ENCODE measurements around the gene MN1.

Gene MN1

DNA sequence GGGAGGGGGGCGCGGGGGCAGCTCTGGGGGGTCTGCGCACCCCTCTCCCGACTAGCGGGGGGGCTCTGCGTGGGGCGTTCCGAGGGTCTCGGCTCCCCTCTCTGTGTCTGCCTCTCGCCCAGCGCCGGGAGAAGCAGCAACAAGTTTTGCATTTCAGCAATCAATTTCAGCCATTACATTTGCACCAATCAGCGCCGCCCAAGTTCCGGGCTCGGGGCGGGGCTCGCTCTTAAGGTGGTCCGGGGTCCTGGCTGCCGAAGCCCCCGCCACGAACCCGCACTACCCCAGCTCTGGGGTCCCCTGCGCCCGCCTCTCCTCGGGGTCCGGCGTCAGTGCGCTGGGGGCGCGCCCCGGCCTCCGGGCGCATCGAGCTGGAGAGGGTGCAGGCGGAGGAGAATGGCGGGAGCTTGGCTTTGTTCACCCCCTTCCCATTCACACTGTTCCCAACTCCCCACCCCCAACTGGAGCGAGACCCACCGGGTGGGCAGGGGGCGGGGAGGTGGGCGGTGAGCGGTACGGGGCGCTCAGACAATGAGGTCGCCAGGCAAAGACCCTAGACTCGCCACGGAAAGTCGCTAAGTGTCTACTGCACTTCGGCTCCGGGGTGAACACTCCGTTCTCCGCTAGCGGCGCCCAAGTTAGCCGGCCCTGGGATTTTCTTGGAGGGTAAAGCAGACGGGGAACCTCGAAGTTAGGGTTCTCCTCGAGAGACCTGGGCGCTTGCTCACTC lies at the start of gene MN1:
Gene MN1, minus strand, starts transcription at position 141 of the 730 bp plus-strand sequence. CDS start 1,213 bp downstream, outside the sequence.
- DNase-seq (ENCODE audit: low spot score) = peak; percentile 74

DNA sequence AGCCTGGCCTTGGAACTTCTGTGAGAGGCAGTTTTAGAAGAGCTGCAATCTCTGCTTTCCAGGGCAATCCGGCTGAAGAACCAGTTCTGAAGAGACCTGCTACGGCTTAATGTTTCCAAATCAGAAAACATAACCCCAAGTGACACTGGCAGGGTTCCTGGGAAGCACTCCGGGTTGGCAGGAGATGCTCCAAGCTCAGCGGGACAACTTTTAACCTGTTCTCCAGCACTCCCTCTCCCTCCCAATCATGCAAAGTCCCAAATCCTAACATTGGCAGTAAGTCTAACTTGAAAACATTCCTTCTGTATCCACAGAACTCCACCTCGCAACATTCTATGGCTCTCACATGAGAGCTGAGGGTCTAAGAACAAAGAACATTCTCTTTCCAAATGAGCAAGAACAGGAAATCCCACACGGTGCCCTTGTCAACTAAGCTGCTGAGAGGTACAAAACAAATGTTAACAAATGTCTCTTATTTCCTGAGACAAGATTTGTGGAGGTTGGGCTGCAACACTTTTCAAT lies 48.5 kb upstream of the MN1 start:
- DNase-seq (ENCODE audit: low spot score) = no peak

DNA sequence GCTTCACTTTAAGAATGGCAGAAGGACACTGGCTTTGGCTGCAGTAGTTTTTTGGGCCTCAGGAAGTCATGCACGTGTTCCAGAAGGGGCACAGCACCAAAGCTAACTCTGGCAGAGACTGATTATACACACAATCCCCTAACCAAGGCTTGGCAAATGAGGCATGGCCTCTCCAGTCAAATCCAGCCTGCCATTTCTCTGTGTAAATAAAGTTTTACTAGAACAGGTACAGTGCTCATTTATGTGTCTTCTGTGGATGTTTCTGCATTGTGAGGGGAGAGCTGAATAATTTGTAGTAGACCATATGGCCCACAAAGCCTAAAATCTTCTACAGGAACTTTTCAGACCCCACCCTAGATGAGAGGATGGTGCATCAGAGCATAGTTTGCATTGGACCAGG lies 46.4 kb upstream of the MN1 start:
- DNase-seq (ENCODE audit: low spot score) = no peak

DNA sequence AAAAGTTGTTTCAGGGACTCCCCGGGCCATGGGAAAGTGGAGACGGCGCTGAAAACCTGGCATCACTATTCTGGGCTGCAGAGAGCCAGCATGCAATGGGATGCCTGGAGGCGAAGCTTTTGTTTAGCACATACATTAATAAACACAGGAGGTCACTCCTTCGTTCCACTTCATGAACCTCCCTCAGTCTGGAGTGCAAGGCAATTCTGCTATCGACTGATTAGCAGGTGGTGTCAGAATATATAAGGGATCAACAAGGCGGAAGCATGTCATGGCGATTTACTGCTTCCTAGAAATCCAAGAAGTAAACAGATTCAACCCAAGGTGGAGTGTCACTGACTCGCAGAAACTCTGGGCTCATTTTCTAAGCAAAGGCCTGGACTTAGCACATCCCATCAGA lies 45.4 kb upstream of the MN1 start:
- no peak for DNase-seq (ENCODE audit: low spot score)

DNA sequence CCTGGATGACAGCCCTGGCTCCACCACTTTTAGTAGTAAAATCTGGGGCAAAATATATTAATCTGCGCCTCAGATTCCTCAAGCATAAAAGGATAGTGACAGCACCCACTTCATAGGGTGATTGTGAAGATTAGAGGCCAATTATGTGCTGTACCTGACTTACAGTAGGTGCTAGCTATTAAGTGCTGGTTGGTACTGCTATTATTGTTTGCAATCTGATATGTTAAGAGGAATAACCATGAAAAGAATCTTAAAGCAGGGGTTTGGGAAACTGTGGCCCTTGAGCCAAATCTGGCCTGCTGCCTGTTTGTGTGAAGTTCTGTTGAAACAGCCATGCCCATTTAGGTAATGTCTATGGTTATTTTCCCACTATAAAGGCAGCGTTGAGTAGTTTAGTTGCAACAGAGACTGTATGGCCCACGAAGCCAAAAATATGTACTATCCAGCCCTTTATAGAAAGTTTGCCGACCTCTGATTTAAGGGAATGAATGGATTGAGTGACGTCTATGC lies 44.7 kb upstream of the MN1 start:
- no peak for DNase-seq (ENCODE audit: low spot score)

DNA sequence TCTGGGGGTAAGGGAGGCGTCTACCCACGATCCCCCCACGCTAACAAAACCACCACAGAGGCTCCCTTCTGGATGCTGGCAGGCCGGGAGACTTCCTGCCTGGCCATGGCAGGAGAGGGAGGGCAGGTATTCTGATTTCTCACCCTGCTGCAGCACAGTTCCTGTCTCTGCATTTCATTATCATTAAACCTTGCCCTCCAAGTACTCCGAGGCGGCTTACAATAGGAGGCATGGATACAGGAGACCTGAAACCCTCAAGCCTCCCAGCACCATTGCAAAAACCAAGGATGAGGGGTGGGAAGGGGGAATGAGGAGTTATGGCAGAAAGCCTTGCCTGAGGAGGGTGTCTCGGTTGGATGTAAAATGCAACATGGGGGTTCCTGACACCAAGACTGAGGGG lies 44.1 kb upstream of the MN1 start:
- DNase-seq (ENCODE audit: low spot score) = no peak

DNA sequence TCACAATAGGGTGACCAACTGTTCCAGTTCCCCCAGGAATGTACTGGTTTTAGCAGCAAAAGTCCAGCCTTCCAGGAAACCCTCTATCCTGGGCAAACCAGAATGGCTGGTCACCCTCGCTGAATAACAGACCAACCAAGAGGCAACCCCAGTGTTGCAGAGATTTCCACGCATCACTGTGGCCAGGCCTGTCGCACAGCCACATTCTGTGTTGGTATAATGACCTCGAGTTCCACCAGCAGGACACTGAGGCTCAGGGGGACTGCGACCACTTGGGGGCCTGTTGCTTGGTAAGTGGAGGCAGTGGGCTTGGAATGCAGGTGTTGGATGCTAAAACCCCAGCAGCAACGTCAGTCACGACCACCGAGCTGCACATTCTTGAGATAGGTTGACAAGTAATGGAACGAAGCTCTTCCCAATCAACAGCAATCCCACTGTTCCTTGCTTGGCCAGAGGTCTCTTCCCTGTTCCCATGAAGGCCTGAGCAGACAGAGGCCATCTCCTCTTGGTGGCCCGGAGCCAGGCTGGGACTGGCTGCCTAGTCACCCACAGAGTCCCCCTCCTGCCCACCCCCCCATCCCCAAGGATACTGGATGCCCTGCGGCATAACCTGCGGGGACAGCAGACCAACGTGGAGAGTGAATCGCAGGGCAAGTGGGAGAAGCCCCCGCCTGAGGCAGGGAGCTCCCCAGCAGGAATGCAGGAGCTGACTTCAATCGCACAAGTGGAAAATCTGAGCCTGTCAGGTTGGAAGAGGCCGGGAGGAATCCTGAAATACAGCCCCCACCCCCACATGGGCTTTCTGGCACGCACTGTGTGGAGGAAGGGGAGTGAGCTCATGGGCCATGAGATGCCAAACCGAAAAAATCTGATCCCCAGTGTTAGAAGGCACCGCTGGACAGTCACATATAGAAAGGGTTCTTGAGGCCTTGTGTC lies 43.4 kb upstream of the MN1 start:
- DNase-seq (ENCODE audit: low spot score) = no peak

DNA sequence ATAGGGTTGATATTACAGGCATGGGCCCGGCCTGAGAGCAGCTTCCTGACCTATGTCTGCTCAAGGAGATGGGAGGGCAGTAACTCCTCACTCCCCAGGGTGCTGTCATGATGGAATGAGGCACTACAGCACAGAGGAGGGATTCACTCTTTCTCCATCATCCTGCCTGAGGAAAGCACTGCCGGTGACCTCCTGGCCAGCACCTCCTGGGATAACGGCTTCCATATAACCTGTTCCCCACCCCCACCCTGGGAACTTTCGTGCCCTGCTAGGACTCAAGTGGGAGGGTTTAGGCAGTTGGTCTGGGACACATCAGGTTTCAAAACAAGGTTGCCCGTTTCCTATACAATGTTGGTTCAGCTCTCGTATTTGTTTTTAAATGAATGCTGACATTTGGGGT lies 42.7 kb upstream of the MN1 start:
- DNase-seq (ENCODE audit: low spot score) = no peak

DNA sequence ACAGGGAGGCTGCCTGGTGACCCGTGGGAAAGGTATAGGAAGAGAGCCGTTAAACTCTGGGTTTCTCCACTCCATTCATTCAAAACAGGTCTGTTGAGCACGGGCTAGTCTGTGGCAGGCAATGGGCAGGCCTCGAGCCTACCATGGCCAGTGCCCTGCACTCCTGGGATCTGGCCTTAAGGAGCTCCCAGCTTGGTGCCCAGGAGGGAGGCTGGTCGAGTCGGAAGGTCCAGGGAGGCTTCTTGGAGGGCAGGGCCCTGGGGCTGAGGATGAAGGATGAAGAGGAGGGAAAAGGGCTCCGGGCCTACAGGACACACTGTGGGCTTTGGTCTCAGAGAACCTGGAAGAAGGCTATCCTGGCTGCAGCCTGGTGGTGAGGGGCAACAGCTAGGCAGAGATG lies 41.9 kb upstream of the MN1 start:
- no peak for DNase-seq (ENCODE audit: low spot score)

DNA sequence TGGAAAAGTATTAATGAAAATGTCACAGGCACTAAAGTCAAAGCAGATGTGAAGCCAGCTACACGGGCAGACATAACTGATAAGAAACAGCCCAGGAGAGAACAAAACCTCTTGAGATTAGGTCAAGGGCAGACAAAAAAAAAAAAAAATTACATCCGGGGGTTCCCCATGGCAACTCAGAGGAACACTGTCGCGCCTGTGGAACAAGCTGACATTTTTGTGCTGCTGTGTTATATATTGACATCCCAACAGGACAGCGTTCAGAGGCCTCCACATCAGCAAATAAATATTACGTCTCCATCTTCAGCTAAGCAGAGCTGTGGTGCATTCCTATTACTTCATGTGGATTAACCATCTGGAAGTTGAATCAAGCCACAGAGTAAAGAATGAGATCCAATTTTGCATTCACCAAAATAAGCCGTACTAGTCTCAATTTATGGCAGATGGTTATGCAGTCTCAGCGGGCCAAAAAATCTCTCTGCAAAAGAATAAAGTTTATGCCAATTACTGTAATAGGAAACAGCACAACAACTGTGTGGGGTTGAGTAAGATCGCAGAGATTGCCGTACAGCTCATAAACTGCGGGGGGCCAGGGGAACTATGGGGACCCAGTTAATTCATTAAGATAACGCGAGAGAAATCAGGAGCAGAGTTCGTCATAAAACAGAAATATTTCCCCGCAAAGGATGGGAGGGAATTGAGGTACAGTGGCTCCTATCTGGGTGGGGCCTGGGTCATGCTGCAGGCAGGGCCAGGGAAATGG lies 41.3 kb upstream of the MN1 start:
- peak; percentile 63 for DNase-seq (ENCODE audit: low spot score)

DNA sequence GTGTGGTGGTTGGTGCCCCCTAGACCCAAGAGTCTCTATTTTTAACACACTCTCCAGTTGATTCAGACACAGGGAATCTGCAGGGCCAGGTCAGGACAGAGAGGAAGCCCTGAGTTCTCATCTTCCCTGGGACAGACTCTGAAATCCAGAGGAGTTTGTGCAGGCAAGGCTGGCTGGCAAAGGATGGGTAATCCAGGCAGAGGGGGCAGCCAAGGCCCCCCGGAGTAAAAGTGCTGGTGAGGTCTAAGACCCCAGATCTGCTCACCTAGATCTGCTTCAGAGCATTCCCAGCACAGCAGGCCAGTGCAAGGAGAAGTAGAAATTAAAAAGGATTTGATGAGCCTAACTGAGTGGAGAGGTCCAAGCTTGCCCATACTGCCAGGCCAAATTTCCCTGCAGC lies 40.6 kb upstream of the MN1 start:
- DNase-seq (ENCODE audit: low spot score) = no peak

DNA sequence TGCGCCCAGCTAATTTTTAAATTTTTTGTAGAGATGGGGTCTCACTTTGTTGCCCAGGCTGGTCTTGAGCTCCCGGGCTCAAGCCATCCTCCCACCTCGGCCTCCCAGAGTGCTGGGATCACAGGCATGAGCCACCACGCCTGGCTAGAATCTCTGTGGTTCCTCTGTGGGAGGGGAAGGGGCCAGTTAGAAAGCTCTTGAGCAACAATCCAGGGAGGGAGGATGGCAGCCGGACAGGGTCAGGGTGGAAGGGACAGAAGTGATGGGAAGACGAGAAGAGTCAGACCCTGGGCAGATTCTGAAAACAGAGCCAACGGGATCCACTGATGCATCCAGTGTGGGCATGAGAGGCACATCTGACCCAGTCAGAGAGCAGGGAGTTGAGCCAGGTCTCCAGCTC lies 38.9 kb upstream of the MN1 start:
- no peak for DNase-seq (ENCODE audit: low spot score)

DNA sequence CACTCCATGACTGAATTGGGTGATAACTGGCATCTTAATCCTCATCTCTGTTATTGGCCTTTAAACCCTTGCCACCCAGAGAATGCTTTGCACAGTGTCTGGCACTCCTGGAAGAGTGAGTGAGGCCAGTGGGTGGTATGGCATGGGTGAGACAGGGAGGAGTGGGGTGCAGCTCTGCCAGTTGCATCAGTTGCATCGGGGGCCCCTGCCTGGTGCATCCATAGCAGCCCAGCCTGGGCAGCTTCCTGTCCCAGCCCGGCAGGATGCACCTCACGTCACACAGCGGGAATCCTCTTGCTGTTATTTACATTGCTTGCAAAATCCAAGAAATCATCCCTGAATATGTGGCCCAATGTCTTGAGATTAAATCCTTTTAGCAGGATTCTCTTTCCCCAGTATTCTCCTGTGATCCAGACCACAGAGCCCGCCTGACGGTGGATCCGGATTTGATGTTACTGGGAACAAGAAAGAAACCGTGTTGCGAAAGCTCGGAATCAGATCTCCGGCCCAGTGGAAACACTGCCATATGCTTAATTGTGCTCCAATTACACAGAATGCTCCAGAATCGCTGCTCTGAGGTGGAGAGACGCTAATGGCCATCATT lies 37.6 kb upstream of the MN1 start:
- no peak for DNase-seq (ENCODE audit: low spot score)

DNA sequence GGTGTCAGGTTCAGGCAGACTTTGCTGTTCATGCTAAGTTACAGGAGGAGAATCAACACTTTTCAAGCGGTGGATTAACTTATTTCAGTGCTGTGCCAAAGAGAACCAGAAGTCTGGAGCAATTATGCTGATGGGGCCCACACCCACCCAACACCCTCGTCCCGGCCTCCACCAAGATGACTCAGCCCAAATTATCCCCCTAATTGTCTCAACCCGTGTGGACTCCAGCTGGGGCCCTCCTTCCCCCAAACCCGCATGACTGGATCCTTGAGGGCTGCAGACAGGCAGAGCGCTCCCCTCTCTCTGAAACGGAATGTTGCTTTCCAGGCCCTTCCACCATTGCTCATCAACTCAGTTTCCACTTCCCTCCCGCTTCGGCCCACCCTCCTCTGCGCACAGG lies 34.6 kb upstream of the MN1 start:
- peak; percentile 74 for DNase-seq (ENCODE audit: low spot score)

DNA sequence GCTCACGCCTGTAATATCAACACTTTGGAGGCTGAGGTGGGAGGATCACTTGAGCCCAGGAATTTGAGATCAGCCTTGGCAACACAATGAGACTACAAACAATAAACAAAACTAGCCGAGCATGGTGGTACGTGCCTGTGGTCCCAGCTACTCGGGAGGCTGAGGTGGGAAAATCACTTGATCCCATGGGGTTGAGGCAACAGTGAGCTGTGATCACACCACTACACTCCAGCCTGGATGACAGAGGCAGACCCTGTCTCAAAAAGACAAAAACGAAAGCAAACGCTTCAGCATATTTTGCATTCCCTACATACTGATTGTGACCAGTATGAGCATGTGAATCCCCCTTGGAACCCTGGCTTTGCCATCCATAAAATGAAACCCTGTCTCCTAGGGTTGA lies 33.9 kb upstream of the MN1 start:
- no peak for DNase-seq (ENCODE audit: low spot score)

DNA sequence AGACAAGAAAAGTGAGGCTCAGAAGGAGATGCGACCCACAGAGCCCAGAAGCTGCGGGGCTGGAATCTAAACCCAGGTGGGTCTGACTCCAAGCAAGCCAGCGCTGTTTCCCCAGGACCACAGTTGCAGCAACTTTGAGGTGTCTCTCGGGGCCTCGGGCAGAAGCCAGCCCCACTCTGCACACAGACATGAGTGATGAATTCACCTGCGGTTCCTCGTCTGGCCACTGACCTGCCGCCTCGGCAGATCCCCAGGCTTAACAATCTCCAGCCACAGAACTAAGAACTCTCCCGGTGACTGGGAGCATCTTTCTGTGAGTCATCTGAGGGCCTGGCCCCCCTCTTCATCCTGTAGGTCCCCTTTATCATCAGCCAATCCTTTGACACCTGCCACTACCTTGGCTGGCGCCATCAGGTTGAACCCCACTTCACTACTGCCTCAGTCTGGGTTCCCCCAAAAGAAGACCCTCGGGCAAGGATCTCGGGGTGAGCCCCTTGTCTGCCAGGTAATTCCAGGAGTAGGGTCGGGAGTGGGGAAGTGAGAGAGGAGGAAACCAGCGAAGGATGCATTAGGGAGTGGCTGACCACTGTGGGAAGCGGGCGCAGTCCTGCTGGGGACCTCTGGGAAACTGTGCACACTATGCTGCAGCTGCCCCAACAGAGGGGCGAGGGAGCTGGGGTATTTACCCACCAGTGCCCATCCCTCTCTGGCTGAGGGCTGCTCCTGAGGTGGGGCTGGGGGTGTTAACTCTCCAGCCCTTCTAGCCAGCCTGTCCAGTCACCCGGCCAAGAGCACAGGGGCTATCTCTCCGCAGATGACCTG lies 33.0 kb upstream of the MN1 start:
- no peak for DNase-seq (ENCODE audit: low spot score)

DNA sequence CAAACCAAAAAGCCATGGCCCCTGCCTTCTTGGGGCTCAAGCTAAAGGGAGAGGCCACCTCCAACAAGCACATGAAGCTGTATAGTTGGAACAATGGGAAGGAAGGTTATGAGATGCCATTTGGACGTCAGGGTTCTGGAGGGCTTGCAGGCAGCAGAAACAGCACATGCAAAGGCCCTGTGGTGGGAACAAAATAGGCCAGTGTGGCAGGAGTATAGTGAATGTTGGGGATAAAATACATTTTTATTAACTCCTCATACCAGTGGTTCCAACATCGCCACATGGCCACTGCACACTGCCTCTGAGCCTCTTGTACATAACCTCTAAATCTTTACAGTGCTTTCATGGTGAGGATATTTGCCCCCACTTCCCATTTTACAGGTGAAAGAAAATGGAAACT lies 32.2 kb upstream of the MN1 start:
- no peak for DNase-seq (ENCODE audit: low spot score)

DNA sequence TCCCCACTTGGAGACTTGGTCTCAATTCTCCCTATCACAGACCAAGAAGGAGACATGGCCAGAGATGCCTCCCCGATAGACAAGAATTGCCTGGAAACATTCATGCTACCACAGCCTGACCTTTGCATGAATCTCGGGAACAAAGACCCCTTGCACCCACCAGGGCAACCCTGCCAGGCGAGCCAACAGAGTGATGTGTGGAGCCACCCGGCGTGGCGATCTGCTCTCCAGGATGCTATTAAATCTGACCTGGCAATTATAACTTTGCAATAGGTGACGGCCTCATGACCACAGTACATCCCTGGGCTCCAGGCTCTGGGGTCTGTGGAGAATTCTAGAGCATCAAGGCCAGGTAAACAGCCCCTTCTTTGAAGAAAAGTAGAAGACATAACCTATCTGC lies 31.1 kb upstream of the MN1 start:
- DNase-seq (ENCODE audit: low spot score) = no peak

DNA sequence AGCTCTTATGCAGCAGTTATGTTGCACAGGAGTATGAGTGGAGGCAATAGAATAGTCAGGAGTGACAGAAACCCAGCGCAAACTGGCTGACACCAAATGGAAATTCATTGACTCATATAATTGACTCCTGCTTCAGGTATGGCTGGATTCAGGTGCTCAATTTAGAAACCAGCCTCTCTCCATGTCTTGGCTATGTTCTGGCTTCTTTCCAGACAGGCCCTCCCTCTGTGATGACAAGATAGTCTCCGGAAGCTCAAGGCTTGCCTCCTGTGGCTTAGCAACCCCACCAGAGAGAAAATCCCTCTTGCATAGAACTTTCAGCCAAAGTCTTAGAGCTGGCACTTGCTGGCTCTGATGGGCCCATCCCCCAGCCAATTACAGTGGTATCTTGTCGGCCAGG lies 28.1 kb upstream of the MN1 start:
- no peak for DNase-seq (ENCODE audit: low spot score)

DNA sequence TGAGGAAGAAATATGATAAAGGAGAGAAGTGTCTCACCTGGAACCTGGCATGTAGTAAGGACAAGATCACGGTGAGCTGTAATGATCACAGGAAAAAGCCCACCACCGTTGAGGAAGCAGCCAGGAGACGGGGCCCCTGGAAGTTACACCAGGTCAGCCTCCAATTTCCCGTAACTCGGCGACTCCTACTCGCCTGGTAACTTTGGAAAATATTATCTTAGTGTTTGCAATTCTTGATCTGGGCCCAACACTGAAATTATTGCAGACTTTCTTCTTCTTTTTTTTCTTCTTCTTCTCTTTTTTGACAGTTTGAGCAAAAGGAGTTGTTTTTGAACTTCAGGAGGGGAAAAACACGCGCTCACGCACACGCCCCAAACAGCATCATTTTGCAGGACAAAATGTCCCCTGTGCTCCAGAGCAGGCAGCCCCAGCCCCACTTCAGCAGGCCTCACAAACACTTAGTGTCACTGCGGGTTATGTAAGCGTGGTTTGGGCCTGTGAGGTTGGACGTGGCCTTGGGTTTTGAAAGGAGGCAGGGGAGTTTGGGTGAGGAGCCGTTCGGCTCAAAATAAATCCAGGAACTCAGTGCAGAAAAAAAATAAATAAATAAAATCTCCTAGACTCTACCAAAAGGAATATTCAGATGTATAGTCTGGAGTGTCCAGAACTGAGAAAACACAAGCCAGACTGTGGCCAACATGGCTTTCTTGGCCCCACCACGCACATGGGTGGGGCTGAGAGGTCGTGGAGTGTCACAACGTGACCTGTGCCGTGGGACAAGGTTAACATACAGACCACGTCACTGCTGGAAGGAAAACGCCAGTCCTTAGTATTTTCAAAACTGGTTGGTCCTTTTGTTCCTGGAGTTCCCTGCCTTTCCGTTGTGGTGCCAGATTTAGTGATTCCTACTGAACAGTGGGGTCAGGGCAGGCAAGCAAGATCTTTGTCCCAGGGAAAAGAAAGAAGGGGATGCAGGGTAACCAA lies 26.3 kb upstream of the MN1 start:
- DNase-seq (ENCODE audit: low spot score) = no peak

Data from AG20443 (cell line).